Measurements from ENCODE around the gene KRTAP3-1. TPM values are rescaled to one million over a fixed set of nuclear protein-coding genes. Genes with fewer than 3 reads are reported as not detected.

The KRTAP3-1 gene
- total RNA-seq, 3 donors from 2014 or later (not counting 1 experiment from before 2014, with no cell fraction given), result not detected

DNA sequence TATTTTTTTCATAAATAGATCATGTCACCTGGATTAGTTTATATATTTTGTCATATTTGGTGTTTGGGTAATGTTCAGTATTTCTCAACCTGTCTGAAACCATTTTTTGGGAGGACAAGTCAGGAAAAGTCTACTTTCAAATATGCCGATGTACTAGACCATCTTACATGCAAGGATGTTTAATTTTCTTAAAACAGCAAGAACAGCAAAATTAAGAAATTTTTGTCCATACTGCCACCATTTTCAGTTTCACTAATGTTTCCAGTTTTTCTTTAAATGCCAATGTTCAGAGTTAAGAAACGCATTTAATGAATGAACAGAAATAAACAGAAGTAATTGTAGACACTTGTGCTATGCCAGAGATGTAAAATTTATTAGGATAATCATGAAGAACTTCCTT is 15.8 kb downstream of the KRTAP3-1 start:
- H3K4me3 ChIP-seq (ENCODE audit: low read length), result no peak overlapping the region
- no peaks in the 10 kb centered on the region for H3K36me3 ChIP-seq (ENCODE audit: control insufficient read depth, insufficient read depth, low read length)
- no peaks in the 10 kb centered on the region for H3K4me1 Mint-ChIP-seq
- no peaks in the 10 kb centered on the region for H3K9me3 Mint-ChIP-seq
- intact Hi-C loops (cut with micrococcal nuclease), result no loop called here
- H3K27ac Mint-ChIP-seq, result no peak overlapping the region
- no peaks in the 10 kb centered on the region for H3K4me1 ChIP-seq (ENCODE audit: control insufficient read depth, insufficient read depth, low read length)
- H3K27ac ChIP-seq (ENCODE audit: low read length), result no peak overlapping the region
- TF ChIP-seq, protein P1, sequence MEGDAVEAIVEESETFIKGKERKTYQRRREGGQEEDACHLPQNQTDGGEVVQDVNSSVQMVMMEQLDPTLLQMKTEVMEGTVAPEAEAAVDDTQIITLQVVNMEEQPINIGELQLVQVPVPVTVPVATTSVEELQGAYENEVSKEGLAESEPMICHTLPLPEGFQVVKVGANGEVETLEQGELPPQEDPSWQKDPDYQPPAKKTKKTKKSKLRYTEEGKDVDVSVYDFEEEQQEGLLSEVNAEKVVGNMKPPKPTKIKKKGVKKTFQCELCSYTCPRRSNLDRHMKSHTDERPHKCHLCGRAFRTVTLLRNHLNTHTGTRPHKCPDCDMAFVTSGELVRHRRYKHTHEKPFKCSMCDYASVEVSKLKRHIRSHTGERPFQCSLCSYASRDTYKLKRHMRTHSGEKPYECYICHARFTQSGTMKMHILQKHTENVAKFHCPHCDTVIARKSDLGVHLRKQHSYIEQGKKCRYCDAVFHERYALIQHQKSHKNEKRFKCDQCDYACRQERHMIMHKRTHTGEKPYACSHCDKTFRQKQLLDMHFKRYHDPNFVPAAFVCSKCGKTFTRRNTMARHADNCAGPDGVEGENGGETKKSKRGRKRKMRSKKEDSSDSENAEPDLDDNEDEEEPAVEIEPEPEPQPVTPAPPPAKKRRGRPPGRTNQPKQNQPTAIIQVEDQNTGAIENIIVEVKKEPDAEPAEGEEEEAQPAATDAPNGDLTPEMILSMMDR (IDR thresholded peaks at IDR 0.05), result no peak
- peaks cover 15% of the 10 kb centered on the region for H3K27me3 ChIP-seq (ENCODE audit: control insufficient read depth, insufficient read depth, low read length)
- H3K36me3 Mint-ChIP-seq, result no peaks in the 10 kb centered on the region
- DNase-seq (no peak), ATAC-seq (no peak)
- WGBS (ENCODE audit: insufficient coverage), result 100% methylated on average over 1 of the region's 2 CpGs
- H3K27me3 Mint-ChIP-seq (ENCODE audit: low read depth in 2 of 2), result peaks cover 35 to 75% of the 10 kb centered on the region in 2 donors
- no peak overlapping the region for H3K4me3 Mint-ChIP-seq
- no peaks in the 10 kb centered on the region for H3K9me3 ChIP-seq (ENCODE audit: control insufficient read depth, insufficient read depth, low read length)

DNA sequence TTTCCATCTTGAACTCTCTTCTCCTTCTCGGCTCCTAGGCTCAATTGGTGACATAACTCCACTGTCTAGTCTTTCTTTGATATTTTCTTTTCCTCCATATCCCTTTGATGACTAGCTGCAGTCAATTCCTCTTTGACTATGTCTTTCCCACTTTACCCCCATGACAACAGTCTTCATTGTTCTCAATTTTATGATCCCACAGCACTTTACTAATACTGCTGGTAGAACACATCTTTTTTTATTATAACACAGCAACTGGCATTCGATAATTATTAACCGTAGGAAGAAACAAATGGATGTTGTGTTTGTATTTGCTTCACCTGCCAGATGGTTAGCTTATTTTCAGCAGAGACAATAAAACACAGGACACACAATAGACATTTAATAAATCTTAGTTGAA is 16.3 kb downstream of the KRTAP3-1 start:
- no peaks in the 10 kb centered on the region for H3K4me1 ChIP-seq (ENCODE audit: control insufficient read depth, insufficient read depth, low read length)
- no peaks in the 10 kb centered on the region for H3K36me3 Mint-ChIP-seq
- no peaks in the 10 kb centered on the region for H3K9me3 Mint-ChIP-seq
- 85% methylated on average over 1 of the region's 3 CpGs for WGBS (ENCODE audit: insufficient coverage)
- no peaks in the 10 kb centered on the region for H3K4me1 Mint-ChIP-seq
- peaks cover 15% of the 10 kb centered on the region for H3K27me3 ChIP-seq (ENCODE audit: control insufficient read depth, insufficient read depth, low read length)
- no peak overlapping the region for H3K27ac ChIP-seq (ENCODE audit: low read length)
- H3K9me3 ChIP-seq (ENCODE audit: control insufficient read depth, insufficient read depth, low read length), result no peaks in the 10 kb centered on the region
- DNase-seq, result no peak
- intact Hi-C loops (cut with micrococcal nuclease), result no loop called here
- H3K36me3 ChIP-seq (ENCODE audit: control insufficient read depth, insufficient read depth, low read length), result no peaks in the 10 kb centered on the region
- no peak overlapping the region for H3K4me3 ChIP-seq (ENCODE audit: low read length)
- TF ChIP-seq, protein P1 (IDR thresholded peaks at IDR 0.05), result no peak
- H3K27me3 Mint-ChIP-seq (ENCODE audit: low read depth in 2 of 2), result peaks cover 33 to 71% of the 10 kb centered on the region in 2 donors
- no peak for ATAC-seq
- H3K4me3 Mint-ChIP-seq, result no peak overlapping the region
- no peak overlapping the region for H3K27ac Mint-ChIP-seq

DNA sequence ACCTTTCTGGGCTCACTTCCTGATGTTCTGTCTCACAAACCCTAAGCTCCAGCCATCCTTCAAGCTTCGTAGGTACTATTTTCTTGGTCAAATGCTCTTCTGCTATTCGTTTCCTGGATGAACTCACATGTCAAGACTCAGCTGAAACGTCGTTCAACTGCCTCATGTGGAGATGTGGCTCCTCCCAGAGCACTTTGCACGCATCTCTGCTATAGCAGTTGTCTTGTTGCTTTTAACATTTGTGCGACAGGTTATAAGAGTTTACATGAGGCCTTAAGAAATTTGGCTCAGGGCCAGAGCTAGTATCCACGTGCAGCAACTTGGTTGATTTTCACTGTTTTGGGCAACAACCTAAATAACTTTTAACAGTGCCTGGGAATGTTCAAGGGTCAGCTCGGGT is 22.0 kb downstream of the KRTAP3-1 start:
- intact Hi-C loops (cut with micrococcal nuclease), result no loop called here
- ATAC-seq (no peak), DNase-seq (no peak)
- H3K27ac ChIP-seq (ENCODE audit: low read length), result no peak overlapping the region
- H3K27me3 Mint-ChIP-seq (ENCODE audit: low read depth in 2 of 2), result peaks cover 10 to 51% of the 10 kb centered on the region in 2 donors
- H3K36me3 Mint-ChIP-seq, result no peaks in the 10 kb centered on the region
- no peaks in the 10 kb centered on the region for H3K4me1 Mint-ChIP-seq
- H3K27ac Mint-ChIP-seq, result no peak overlapping the region
- H3K4me3 Mint-ChIP-seq, result no peak overlapping the region
- TF ChIP-seq, protein P1 (IDR thresholded peaks at IDR 0.05), result no peak
- H3K4me1 ChIP-seq (ENCODE audit: control insufficient read depth, insufficient read depth, low read length), result no peaks in the 10 kb centered on the region
- no peaks in the 10 kb centered on the region for H3K36me3 ChIP-seq (ENCODE audit: control insufficient read depth, insufficient read depth, low read length)
- no peak overlapping the region for H3K4me3 ChIP-seq (ENCODE audit: low read length)
- no peaks in the 10 kb centered on the region for H3K9me3 ChIP-seq (ENCODE audit: control insufficient read depth, insufficient read depth, low read length)
- WGBS (ENCODE audit: insufficient coverage), result 76% methylated on average over 8 of the region's 8 CpGs
- H3K9me3 Mint-ChIP-seq, result no peaks in the 10 kb centered on the region
- no peaks in the 10 kb centered on the region for H3K27me3 ChIP-seq (ENCODE audit: control insufficient read depth, insufficient read depth, low read length)

DNA sequence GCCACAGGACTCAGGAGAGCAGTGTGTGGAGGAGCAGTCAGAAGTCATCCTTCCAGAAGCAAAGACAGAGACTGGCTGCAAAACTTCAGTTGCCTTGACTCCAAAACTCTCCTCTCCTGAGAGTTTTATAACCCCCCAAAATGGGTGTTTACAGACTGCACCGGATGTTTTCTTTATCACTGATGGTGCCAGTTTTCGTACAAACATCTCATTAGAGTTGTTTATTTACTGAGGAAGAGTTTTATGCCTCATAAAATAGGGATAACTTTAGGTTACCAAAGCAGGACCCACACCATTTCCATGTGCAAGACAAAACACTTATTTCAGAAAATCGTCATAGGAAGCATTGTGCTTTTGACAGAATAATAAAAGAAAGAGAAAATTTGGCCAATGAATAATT is 24.7 kb downstream of the KRTAP3-1 start, which contains the start of gene KRT40:
KRT40 (minus strand) TSS at position 101 of the 400 bp plus-strand sequence; CDS start at position 48, 53 bp downstream.
- WGBS (ENCODE audit: insufficient coverage), result 33% methylated on average over 1 of the region's 3 CpGs
- no peaks in the 10 kb centered on the region for H3K9me3 Mint-ChIP-seq

More for the DNA sequence above, 24.7 kb downstream of the KRTAP3-1 start, which contains the start of gene KRT40:
- H3K36me3 ChIP-seq (ENCODE audit: control insufficient read depth, insufficient read depth, low read length), result no peaks in the 10 kb centered on the region
- no peak within 1 kb of the TSS for H3K27ac Mint-ChIP-seq
- ATAC-seq (no peak), DNase-seq (no peak)
- H3K4me1 ChIP-seq (ENCODE audit: control insufficient read depth, insufficient read depth, low read length), result no peaks in the 10 kb centered on the region
- H3K4me1 Mint-ChIP-seq, result no peaks in the 10 kb centered on the region
- no peaks in the 10 kb centered on the region for H3K27me3 ChIP-seq (ENCODE audit: control insufficient read depth, insufficient read depth, low read length)
- H3K4me3 ChIP-seq (ENCODE audit: low read length), result no peak within 1 kb of the TSS
- intact Hi-C loops (cut with micrococcal nuclease), result no loop called here
- no peak within 1 kb of the TSS for H3K4me3 Mint-ChIP-seq
- no peak within 1 kb of the TSS for H3K27ac ChIP-seq (ENCODE audit: low read length)
- no peaks in the 10 kb centered on the region for H3K9me3 ChIP-seq (ENCODE audit: control insufficient read depth, insufficient read depth, low read length)
- TF ChIP-seq, protein P1 (IDR thresholded peaks at IDR 0.05), result no peak
- H3K27me3 Mint-ChIP-seq (ENCODE audit: low read depth in 2 of 2), result peaks cover 12 to 35% of the 10 kb centered on the region in 2 donors
- H3K36me3 Mint-ChIP-seq, result no peaks in the 10 kb centered on the region

All from natural killer cell (primary cell).